GM12801 (cell line): ENCODE measurements around the gene ABHD1.

ENCODE experiments used
- CTCF ChIP-seq: IDR thresholded peaks from one replicate; pipeline ENCODE4 v1.5.1; 2011; ENCODE audit warnings: control low read depth; ENCODE audit not compliant: insufficient read length; ENCODE audit errors: extremely low read depth

Gene ABHD1

GRCh38 chr2:27091746-27092695 lies 31.6 kb upstream of the ABHD1 start:
- no peak for TF ChIP-seq CTCF

GRCh38 chr2:27092696-27093429 lies 30.8 kb upstream of the ABHD1 start:
- TF ChIP-seq CTCF = no peak

- no peak for TF ChIP-seq CTCF
These were observed 29.9 kb upstream of the ABHD1 start for GRCh38 chr2:27093430-27094352.

- TF ChIP-seq CTCF = no peak
These were observed 29.1 kb upstream of the ABHD1 start for GRCh38 chr2:27094353-27094984.

GRCh38 chr2:27095427-27095744 lies 28.2 kb upstream of the ABHD1 start:
- TF ChIP-seq CTCF = no peak

- no peak for TF ChIP-seq CTCF
These were observed 27.6 kb upstream of the ABHD1 start for GRCh38 chr2:27095745-27096651.
